Esophagus squamous epithelium (tissue), 5 donors: ENCODE data around the gene TRPM7. TPM values are rescaled to one million over a fixed set of nuclear protein-coding genes. Genes with fewer than 3 reads are reported as not detected.
A peak's percentile ranks its signal among the peaks of the same experiment; 100 is the strongest.

Source experiments
- DNase-seq: peaks from one replicate; lab custom pipeline; 2025; lab: John Stamatoyannopoulos, UW
- H3K27ac ChIP-seq, 4 donors: fragments of 200-600 bp; sonication (generic); one replicate each; pipeline ENCODE4 v1.5.1; 2016 to 2019; ENCODE audit warnings: mild to moderate bottlenecking in 1 of 4
- H3K27me3 ChIP-seq, 4 donors: fragments of 200-600 bp; sonication (generic); 1 replicate in 3 of 4; 2 replicates in 1 of 4; pipeline versions ENCODE4 v1.5.1 to v1.6.0; 2017 to 2021; ENCODE audit warnings: antibody characterized with exemption in 1 of 4
- H3K36me3 ChIP-seq, 3 donors: fragments of 200-600 bp; sonication (generic); one replicate each; pipeline ENCODE4 v1.5.1; 2016 to 2019
- H3K4me1 ChIP-seq, 3 donors: fragments of 200-600 bp; sonication (generic); one replicate each; pipeline ENCODE4 v1.5.1; 2017 to 2019
- H3K4me3 ChIP-seq, 4 donors: fragments of 200-600 bp; sonication (generic); 1 replicate in 3 of 4; 2 replicates in 1 of 4; pipeline ENCODE4 v1.5.1; 2016 to 2019; ENCODE audit warnings: mild to moderate bottlenecking in 2 of 4, moderate library complexity in 1 of 4
- H3K9me3 ChIP-seq, 3 donors: fragments of 200-600 bp; sonication (generic); one replicate each; pipeline ENCODE4 v1.5.1; 2016 to 2019
- POLR2A ChIP-seq, 4 donors: fragments of 450-650 bp; IDR thresholded peaks; one replicate each; pipeline ENCODE4 v1.6.1; 2017; ENCODE audit warnings: antibody characterized with exemption in 4 of 4, mild to moderate bottlenecking in 4 of 4, moderate library complexity in 3 of 4
- WGBS, 2 donors: methylation state at CpG; one replicate each; pipeline ENCODE4 v1.1.5; 2018; 5-methylcytosine and 5-hydroxymethylcytosine counted together
- intact Hi-C: fragments of 100-400 bp; cut with DNase I; formaldehyde crosslinking; loops from one replicate; pipeline ENCODE4 v1.15.0; 2022
- total RNA-seq, 4 donors: library from RNA; depleted of rRNA; stranded (reverse); fragments of >200 nt; gene quantifications; one replicate each; pipeline ENCODE4 v1.1.0, GENCODE V29; 2016
- TF ChIP-seq, protein P1 (sequence below), 6 experiments: fragments of 450-650 bp in 4 of 6; fragments of 200-600 bp in 2 of 6; sonication (generic) in 2 of 6; IDR thresholded peaks; one replicate each; pipeline ENCODE4 v1.5.1; 2016 to 2019; ENCODE audit warnings: antibody characterized with exemption in 6 of 6, mild to moderate bottlenecking in 4 of 6, moderate library complexity in 4 of 6
- donor health status: DM: yes; HTN: yes; CAD: no.

Gene TRPM7
- total RNA-seq: 10 to 100 TPM; 10.7 to 42.7 (median 27.2) TPM

DNA sequence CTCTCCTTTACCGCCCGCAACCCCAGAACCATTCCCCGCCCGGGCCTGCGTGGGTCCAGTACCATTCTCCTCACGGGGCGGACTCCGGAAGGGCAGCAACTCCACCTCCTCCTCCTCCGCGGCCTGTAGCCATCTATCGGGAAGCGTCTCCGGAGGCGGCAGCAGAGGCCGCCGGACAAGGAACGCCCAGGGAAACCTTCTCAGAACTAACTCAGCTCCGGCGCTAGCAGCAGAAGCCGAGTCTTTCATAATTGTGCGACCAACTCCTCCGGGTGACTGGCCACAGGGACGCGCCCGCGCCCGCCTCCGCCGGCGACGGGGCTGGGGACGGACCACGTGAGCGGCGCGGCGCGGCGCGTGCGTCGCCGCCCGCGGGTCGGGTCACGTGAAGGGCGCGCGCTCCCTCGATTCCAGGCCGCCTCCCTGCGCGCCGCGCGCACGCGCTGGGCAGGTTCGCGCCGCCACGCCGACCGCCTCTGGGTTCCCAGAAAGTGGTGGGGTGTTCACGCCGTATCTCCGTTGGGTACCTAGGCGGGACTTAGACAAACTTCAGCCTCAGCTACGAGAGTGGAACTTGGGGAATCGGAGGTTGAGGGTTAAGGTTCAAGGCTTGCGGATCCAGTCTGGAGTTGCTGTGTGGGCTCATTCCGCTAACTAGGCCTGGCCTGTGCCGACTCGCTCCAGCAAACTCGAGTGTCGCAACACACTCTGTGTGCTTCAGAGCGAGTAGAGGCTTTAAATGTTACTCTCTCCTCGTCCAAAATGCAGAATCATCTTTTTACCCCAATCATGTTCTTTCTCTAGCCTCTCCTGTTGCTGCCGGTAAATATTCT lies at the start of gene TRPM7:
TRPM7 (minus strand) TSS at position 329 of the 833 bp plus-strand sequence; CDS start at position 65, 264 bp downstream.
- DNase-seq: peak; percentile 62
- intact Hi-C loops: loop anchor here (2.0 to 10.0 kb wide), 2 partner anchors 78 to 188 kb away; partner anchors contain the start of gene SPPL2A
- Histone ChIP-seq H3K4me3 (peak within 1 kb of the TSS; percentile 46 to 86 (median 72)), H3K27ac (peak within 1 kb of the TSS; percentile 82 to 97 (median 91)), H3K9me3 (no peaks in the 10 kb centered on the region), H3K4me1 (peaks cover 6 to 52% (median 28%) of the 10 kb centered on the region in 3 donors), H3K36me3 (peaks cover 0 to 3% (median 0%) of the 10 kb centered on the region in 3 donors), H3K27me3 (no peaks in the 10 kb centered on the region)
- 0% methylated on average over 10 to 14 of the region's 80 CpGs for WGBS, 2 donors
- TF ChIP-seq, protein P1, sequence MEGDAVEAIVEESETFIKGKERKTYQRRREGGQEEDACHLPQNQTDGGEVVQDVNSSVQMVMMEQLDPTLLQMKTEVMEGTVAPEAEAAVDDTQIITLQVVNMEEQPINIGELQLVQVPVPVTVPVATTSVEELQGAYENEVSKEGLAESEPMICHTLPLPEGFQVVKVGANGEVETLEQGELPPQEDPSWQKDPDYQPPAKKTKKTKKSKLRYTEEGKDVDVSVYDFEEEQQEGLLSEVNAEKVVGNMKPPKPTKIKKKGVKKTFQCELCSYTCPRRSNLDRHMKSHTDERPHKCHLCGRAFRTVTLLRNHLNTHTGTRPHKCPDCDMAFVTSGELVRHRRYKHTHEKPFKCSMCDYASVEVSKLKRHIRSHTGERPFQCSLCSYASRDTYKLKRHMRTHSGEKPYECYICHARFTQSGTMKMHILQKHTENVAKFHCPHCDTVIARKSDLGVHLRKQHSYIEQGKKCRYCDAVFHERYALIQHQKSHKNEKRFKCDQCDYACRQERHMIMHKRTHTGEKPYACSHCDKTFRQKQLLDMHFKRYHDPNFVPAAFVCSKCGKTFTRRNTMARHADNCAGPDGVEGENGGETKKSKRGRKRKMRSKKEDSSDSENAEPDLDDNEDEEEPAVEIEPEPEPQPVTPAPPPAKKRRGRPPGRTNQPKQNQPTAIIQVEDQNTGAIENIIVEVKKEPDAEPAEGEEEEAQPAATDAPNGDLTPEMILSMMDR (IDR thresholded peaks at IDR 0.05): peak in 1 of 6 experiments; percentile 14
- peak in 3 of 4 donors; percentile 48 to 80 (median 60) for TF ChIP-seq POLR2A (IDR thresholded peaks at IDR 0.05)

- DNase-seq: no peak
- no peaks in the 10 kb centered on the region for H3K9me3 ChIP-seq
- 83 to 96% methylated on average over 4 of the region's 4 CpGs for WGBS, 2 donors
- H3K4me1 ChIP-seq: no peaks in the 10 kb centered on the region
- intact Hi-C loops: no loop called here
- TF ChIP-seq, protein P1 (IDR thresholded peaks at IDR 0.05): no peak
- H3K4me3 ChIP-seq: no peak overlapping the region
- peaks cover 0 to 100% (median 3%) of the 10 kb centered on the region in 3 donors for H3K36me3 ChIP-seq
- H3K27ac ChIP-seq: no peak overlapping the region
- H3K27me3 ChIP-seq: no peaks in the 10 kb centered on the region
These were observed 48.6 kb upstream of the TRPM7 start for GRCh38 chr15:50735156-50735555.

GRCh38 chr15:50726315-50726714 lies 39.7 kb upstream of the TRPM7 start:
- peaks cover 3 to 98% (median 4%) of the 10 kb centered on the region in 3 donors for H3K36me3 ChIP-seq
- no peak for TF ChIP-seq POLR2A (IDR thresholded peaks at IDR 0.05)
- TF ChIP-seq, protein P1 (IDR thresholded peaks at IDR 0.05): no peak
- intact Hi-C loops: no loop called here

DNA sequence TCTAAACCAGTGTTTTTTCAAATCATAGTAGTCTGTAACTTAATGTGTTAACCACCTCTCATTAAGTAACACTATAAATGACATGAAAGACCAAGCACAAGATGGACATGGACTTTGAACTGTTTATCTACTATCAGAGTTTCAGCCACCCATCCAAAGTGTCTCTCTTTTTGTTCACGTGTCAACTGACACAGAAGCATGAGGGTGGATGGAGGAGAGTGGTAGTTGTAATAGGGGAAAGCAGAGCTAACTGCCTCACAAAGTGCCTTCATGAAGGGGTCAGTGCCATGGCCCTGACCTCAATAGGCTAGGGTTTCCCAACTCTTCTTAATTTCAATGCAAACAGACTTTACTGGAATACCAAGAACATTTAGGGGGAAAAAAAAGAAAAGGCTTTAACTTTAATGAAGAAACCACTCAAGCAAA lies 32.1 kb upstream of the TRPM7 start:
- H3K4me1 ChIP-seq: no peaks in the 10 kb centered on the region
- intact Hi-C loops: no loop called here
- 75 to 90% methylated on average over 1 of the region's 1 CpG for WGBS, 2 donors
- no peak overlapping the region for H3K27ac ChIP-seq
- no peaks in the 10 kb centered on the region for H3K27me3 ChIP-seq
- no peaks in the 10 kb centered on the region for H3K9me3 ChIP-seq
- H3K4me3 ChIP-seq: no peak overlapping the region
- DNase-seq: no peak
- no peak for TF ChIP-seq POLR2A (IDR thresholded peaks at IDR 0.05)
- TF ChIP-seq, protein P1 (IDR thresholded peaks at IDR 0.05): no peak
- H3K36me3 ChIP-seq: peaks cover 0 to 94% (median 12%) of the 10 kb centered on the region in 3 donors

More at GRCh38 chr15:50726315-50726714, 39.7 kb upstream of the TRPM7 start:
- Histone ChIP-seq H3K9me3 (no peaks in the 10 kb centered on the region), H3K27me3 (no peaks in the 10 kb centered on the region), H3K4me1 (no peaks in the 10 kb centered on the region), H3K27ac (no peak overlapping the region), H3K4me3 (no peak overlapping the region)
- WGBS, 2 donors: 92 to 95% methylated on average over 1 of the region's 1 CpG
- no peak for DNase-seq

DNA sequence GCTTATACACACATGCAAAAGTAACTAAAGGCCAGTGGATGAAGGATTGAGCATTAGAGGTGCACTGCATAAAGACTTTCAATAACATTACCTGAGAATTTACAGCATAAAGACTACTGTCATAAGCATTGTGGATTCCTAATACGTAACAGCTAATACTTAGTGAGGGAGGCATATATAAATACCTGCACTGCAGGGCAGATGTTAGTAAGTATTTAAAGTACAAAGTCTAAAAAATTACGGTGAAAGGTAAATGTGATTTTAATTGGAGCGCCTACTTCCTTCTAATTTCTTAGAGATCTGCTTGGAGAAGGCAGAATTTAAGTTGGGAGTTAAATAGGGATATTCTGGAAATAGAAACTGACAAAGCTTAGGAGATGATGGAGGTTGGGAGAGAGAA lies 25.4 kb upstream of the TRPM7 start:
- intact Hi-C loops: no loop called here
- Histone ChIP-seq H3K27ac (no peak overlapping the region), H3K9me3 (no peaks in the 10 kb centered on the region), H3K36me3 (peaks cover 0 to 70% (median 0%) of the 10 kb centered on the region in 3 donors), H3K27me3 (no peaks in the 10 kb centered on the region), H3K4me3 (no peak overlapping the region), H3K4me1 (no peaks in the 10 kb centered on the region)
- WGBS, 2 donors: 96% methylated on average over 3 of the region's 3 CpGs
- DNase-seq: no peak
- TF ChIP-seq, protein P1 (IDR thresholded peaks at IDR 0.05): no peak
- no peak for TF ChIP-seq POLR2A (IDR thresholded peaks at IDR 0.05)
